ENCODE data around the gene MAP3K4. TPM values are rescaled to one million over a fixed set of nuclear protein-coding genes. Genes with fewer than 3 reads are reported as not detected.
"Not testable (repeated sequence)": the region's sequence is repeated elsewhere in the genome, so short reads cannot be mapped to it uniquely, and the experiment has no call there.

MAP3K4 gene
- total RNA-seq, 2 experiments from 2014 or later = 30.3 to 38.7 TPM

- H3K9me3 ChIP-seq (ENCODE audit: low read length) = no peaks in the 10 kb centered on the region
- H3K27ac ChIP-seq (ENCODE audit: low read depth, low read length, poor library complexity, severe bottlenecking) = no peak overlapping the region
- intact Hi-C loops (cut with micrococcal nuclease; ENCODE audit: unreplicated experiment) = no loop called here
- H3K4me3 ChIP-seq (ENCODE audit: low read depth, low read length, poor library complexity, severe bottlenecking) = no peak overlapping the region
- H3K9me2 ChIP-seq (ENCODE audit: insufficient read depth, low read length) = peaks cover 3% of the 10 kb centered on the region; the same call in 1 of the 2 replicates
- no peaks in the 10 kb centered on the region for H3K36me3 ChIP-seq (ENCODE audit: insufficient read depth, low read length)
- TF ChIP-seq CTCF (conservative IDR thresholded peaks at IDR 0.05; ENCODE audit: low read length) (no peak), EZH2phosphoT487 (IDR thresholded peaks at IDR 0.05; ENCODE audit: borderline replicate concordance, low read depth, low read length) (no peak)
- no peak overlapping the region for H2AFZ ChIP-seq (ENCODE audit: low read length)
- H3K79me2 ChIP-seq (ENCODE audit: insufficient read depth, low read depth, low read length) = no peaks in the 10 kb centered on the region
- BruUV-seq (replicated peaks) = no TSS peak
- CTCF ChIA-PET (ENCODE audit: unreplicated experiment) = no interaction called here
- POLR2A ChIA-PET = no interaction called here
- no peak overlapping the region for H3K4me2 ChIP-seq (ENCODE audit: low read length)
- no peaks in the 10 kb centered on the region for H4K20me1 ChIP-seq (ENCODE audit: insufficient read depth, low read length)
- no peak for DNase-seq (ENCODE audit: low spot score)
- H3K4me1 ChIP-seq (ENCODE audit: insufficient read depth, low read length, poor library complexity, severe bottlenecking) = no peaks in the 10 kb centered on the region
Observed at GRCh38 chr6:160974304-160974771, 17.2 kb upstream of the MAP3K4 start.

- H3K9me3 ChIP-seq (ENCODE audit: low read length) = no peaks in the 10 kb centered on the region
- H3K4me3 ChIP-seq (ENCODE audit: low read depth, low read length, poor library complexity, severe bottlenecking) = no peak overlapping the region
- no peaks in the 10 kb centered on the region for H3K36me3 ChIP-seq (ENCODE audit: insufficient read depth, low read length)
- no peaks in the 10 kb centered on the region for H3K4me1 ChIP-seq (ENCODE audit: insufficient read depth, low read length, poor library complexity, severe bottlenecking)
- no peak overlapping the region for H3K4me2 ChIP-seq (ENCODE audit: low read length)
- H3K9me2 ChIP-seq (ENCODE audit: insufficient read depth, low read length) = peaks cover 3% of the 10 kb centered on the region; the same call in 1 of the 2 replicates
- ChIA-PET CTCF (ENCODE audit: unreplicated experiment) (no interaction called here), POLR2A (no interaction called here)
- H2AFZ ChIP-seq (ENCODE audit: low read length) = no peak overlapping the region
- no peaks in the 10 kb centered on the region for H3K79me2 ChIP-seq (ENCODE audit: insufficient read depth, low read depth, low read length)
- intact Hi-C loops (cut with micrococcal nuclease; ENCODE audit: unreplicated experiment) = no loop called here
- DNase-seq (ENCODE audit: low spot score) = no peak
- no TSS peak for BruUV-seq (replicated peaks)
- no peak for TF ChIP-seq EZH2phosphoT487 (IDR thresholded peaks at IDR 0.05; ENCODE audit: borderline replicate concordance, low read depth, low read length)
- no peak for TF ChIP-seq CTCF (conservative IDR thresholded peaks at IDR 0.05; ENCODE audit: low read length)
- H4K20me1 ChIP-seq (ENCODE audit: insufficient read depth, low read length) = no peaks in the 10 kb centered on the region
- H3K27ac ChIP-seq (ENCODE audit: low read depth, low read length, poor library complexity, severe bottlenecking) = no peak overlapping the region
Observed at GRCh38 chr6:160975162-160975561, 16.4 kb upstream of the MAP3K4 start.

- POLR2A ChIA-PET; H4K20me1 ChIP-seq (ENCODE audit: insufficient read depth, low read length); H3K27ac ChIP-seq (ENCODE audit: low read depth, low read length, poor library complexity, severe bottlenecking); H3K4me1 ChIP-seq (ENCODE audit: insufficient read depth, low read length, poor library complexity, severe bottlenecking); DNase-seq (ENCODE audit: low spot score); H3K9me2 ChIP-seq (ENCODE audit: insufficient read depth, low read length); H3K4me3 ChIP-seq (ENCODE audit: low read depth, low read length, poor library complexity, severe bottlenecking); H3K4me2 ChIP-seq (ENCODE audit: low read length); H3K79me2 ChIP-seq (ENCODE audit: insufficient read depth, low read depth, low read length); CTCF ChIA-PET (ENCODE audit: unreplicated experiment); H2AFZ ChIP-seq (ENCODE audit: low read length); H3K9me3 ChIP-seq (ENCODE audit: low read length); H3K36me3 ChIP-seq (ENCODE audit: insufficient read depth, low read length); BruUV-seq (replicated peaks); intact Hi-C loops (cut with micrococcal nuclease; ENCODE audit: unreplicated experiment): not testable (repeated sequence)
Observed at GRCh38 chr6:160975961-160976360, 15.6 kb upstream of the MAP3K4 start.
